Measurements from ENCODE around the gene USP30. TPM values are rescaled to one million over a fixed set of nuclear protein-coding genes. Genes with fewer than 3 reads are reported as not detected.

The USP30 gene
- total RNA-seq, 1 experiment from 2014 or later = 7.8 TPM

- H2AK5ac ChIP-seq (ENCODE audit: insufficient read length, low read length) = no peak overlapping the region
- Mint-ChIP-seq H3K4me1 (peaks cover 8% of the 10 kb centered on the region in 2 experiments), H3K27me3 (ENCODE audit: low read depth) (peaks cover 15% of the 10 kb centered on the region), H3K9me3 (no peaks in the 10 kb centered on the region), H3K4me3 (no peak overlapping the region), H3K27ac (no peak overlapping the region), H3K36me3 (ENCODE audit: insufficient read depth in 1 of 3, low read depth in 3 of 3) (no peaks in the 10 kb centered on the region)
- H3K18ac ChIP-seq (ENCODE audit: insufficient read length, low read depth, low read length) = no peak overlapping the region
- no peak overlapping the region for H2AFZ ChIP-seq (ENCODE audit: low read length)
- H2BK5ac ChIP-seq (ENCODE audit: insufficient read length, low read length) = no peak overlapping the region
- no peak overlapping the region for H4K5ac ChIP-seq (ENCODE audit: insufficient read length, low read depth, low read length)
- H3K56ac ChIP-seq (ENCODE audit: insufficient read length, low read depth, low read length) = no peak overlapping the region
- no peak overlapping the region for H3K4ac ChIP-seq (ENCODE audit: low read depth, low read length)
- H2BK12ac ChIP-seq (ENCODE audit: insufficient read length, low read depth, low read length) = no peak overlapping the region
- no peak overlapping the region for H4K8ac ChIP-seq (replicated peaks; ENCODE audit: insufficient read length, low read depth, low read length)
- no peaks in the 10 kb centered on the region for H3K79me2 ChIP-seq (ENCODE audit: insufficient read depth, low read length)
- no peak overlapping the region for H3T11ph ChIP-seq (ENCODE audit: low read length)
- H2BK15ac ChIP-seq (ENCODE audit: low read depth, low read length) = no peak overlapping the region
- H3K4me1 ChIP-seq (ENCODE audit: insufficient read depth, low read length) = no peaks in the 10 kb centered on the region
- no peak for TF ChIP-seq CTCF (conservative IDR thresholded peaks at IDR 0.05)
- no peaks in the 10 kb centered on the region for H4K20me1 ChIP-seq (ENCODE audit: control insufficient read depth, insufficient read depth, insufficient read length)
- no peaks in the 10 kb centered on the region for H3K9me3 ChIP-seq (ENCODE audit: control insufficient read depth, low read depth, low read length)
- no peaks in the 10 kb centered on the region for H3K23me2 ChIP-seq (ENCODE audit: insufficient read length, low read depth, low read length, poor library complexity, severe bottlenecking)
- H3K79me1 ChIP-seq (ENCODE audit: insufficient read depth, low read depth, low read length, poor library complexity, severe bottlenecking) = no peaks in the 10 kb centered on the region
- no peak overlapping the region for H2BK120ac ChIP-seq (ENCODE audit: low read depth, low read length, poor library complexity, severe bottlenecking)
- no CpG with 5 or more reads among the region's 6 CpGs for WGBS (ENCODE audit: extremely low coverage, insufficient read length, low lambda C conversion rate)
- no peak overlapping the region for H3K9ac ChIP-seq (ENCODE audit: extremely low read depth, insufficient read length, low read length)
- no peak overlapping the region for H2BK20ac ChIP-seq (ENCODE audit: low read depth, low read length, poor library complexity, severe bottlenecking)
- no peak overlapping the region for H3K23ac ChIP-seq (ENCODE audit: insufficient read length, low read depth, low read length)
- no peak overlapping the region for H4K91ac ChIP-seq (ENCODE audit: insufficient read length, low read depth, low read length)
- H3K14ac ChIP-seq (ENCODE audit: insufficient read depth, low read length) = no peak overlapping the region
- H3K27ac ChIP-seq (ENCODE audit: insufficient read length, low read depth, low read length) = no peak overlapping the region
- H3K4me2 ChIP-seq (ENCODE audit: insufficient read depth, insufficient read length, low read length) = no peak overlapping the region
- H3K27me3 ChIP-seq (ENCODE audit: insufficient read depth, low read length) = no peaks in the 10 kb centered on the region
- DNase-seq = peak; percentile 15
Measured at GRCh38 chr12:109014984-109015765, 37.2 kb upstream of the USP30 start.
